Parathyroid adenoma (tissue), 2 donors: ENCODE measurements around the gene NDUFA12.

Experiments used
- H2AFZ ChIP-seq: fragments of 300-600 bp; sonication (generic); one replicate; pipeline ENCODE4 v1.7.0; 2017; ENCODE audit warnings: antibody characterized with exemption, mild to moderate bottlenecking
- H3K27ac ChIP-seq: fragments of 300-600 bp; sonication (generic); one replicate; pipeline ENCODE4 v1.7.0; 2017
- H3K27me3 ChIP-seq: fragments of 300-600 bp; sonication (generic); one replicate; pipeline ENCODE4 v1.7.0; 2017; ENCODE audit warnings: low read length; ENCODE audit not compliant: control insufficient read depth, insufficient read depth
- H3K36me3 ChIP-seq: fragments of 300-600 bp; sonication (generic); one replicate; pipeline ENCODE4 v1.7.0; 2017; ENCODE audit warnings: low read length; ENCODE audit not compliant: control insufficient read depth, insufficient read depth
- H3K4me1 ChIP-seq: fragments of 300-600 bp; sonication (generic); one replicate; pipeline ENCODE4 v1.7.0; 2017; ENCODE audit warnings: control low read depth
- H3K4me2 ChIP-seq: fragments of 300-600 bp; sonication (generic); one replicate; pipeline ENCODE4 v1.7.0; 2017; ENCODE audit warnings: low read length
- H3K4me3 ChIP-seq: fragments of 300-600 bp; sonication (generic); one replicate; pipeline ENCODE4 v1.7.0; 2017; ENCODE audit warnings: low read depth, low read length
- H3K79me2 ChIP-seq: fragments of 300-600 bp; sonication (generic); one replicate; pipeline ENCODE4 v1.7.0; 2017; ENCODE audit warnings: control low read depth
- H3K9ac ChIP-seq: fragments of 300-600 bp; sonication (generic); one replicate; pipeline ENCODE4 v1.7.0; 2017; ENCODE audit warnings: mild to moderate bottlenecking
- H3K9me3 ChIP-seq: fragments of 300-600 bp; sonication (generic); one replicate; pipeline ENCODE4 v1.7.0; 2017; ENCODE audit warnings: low read length; ENCODE audit not compliant: control insufficient read depth
- CTCF ChIP-seq: fragments of 300-600 bp; sonication (generic); IDR thresholded peaks from one replicate; pipeline ENCODE4 v1.7.0; 2017; ENCODE audit warnings: antibody characterized with exemption, mild to moderate bottlenecking
- donor health status: primary hyperparathyroidism.

NDUFA12 gene

GRCh38 chr12:94971923-94972322, 31.6 kb downstream of the NDUFA12 start:
- H3K27ac ChIP-seq = no peak overlapping the region
- no peak overlapping the region for H3K9ac ChIP-seq
- H3K79me2 ChIP-seq = peaks cover 4% of the 10 kb centered on the region
- no peak overlapping the region for H2AFZ ChIP-seq
- no peaks in the 10 kb centered on the region for H3K27me3 ChIP-seq
- no peaks in the 10 kb centered on the region for H3K4me1 ChIP-seq
- H3K9me3 ChIP-seq = no peaks in the 10 kb centered on the region
- no peak overlapping the region for H3K4me2 ChIP-seq
- no peak overlapping the region for H3K4me3 ChIP-seq
- H3K36me3 ChIP-seq = no peaks in the 10 kb centered on the region
- TF ChIP-seq CTCF = no peak

- Histone ChIP-seq H3K4me1 (no peaks in the 10 kb centered on the region), H3K9ac (no peak overlapping the region), H3K27me3 (no peaks in the 10 kb centered on the region), H3K4me3 (no peak overlapping the region), H3K4me2 (no peak overlapping the region), H3K27ac (no peak overlapping the region), H2AFZ (no peak overlapping the region), H3K79me2 (peaks cover 1% of the 10 kb centered on the region), H3K36me3 (no peaks in the 10 kb centered on the region), H3K9me3 (no peaks in the 10 kb centered on the region)
- TF ChIP-seq CTCF = no peak
Measured at GRCh38 chr12:94970560-94970959, 32.9 kb downstream of the NDUFA12 start.

GRCh38 chr12:94969424-94969823, 34.1 kb downstream of the NDUFA12 start:
- Histone ChIP-seq H3K4me2 (no peak overlapping the region), H3K9me3 (no peaks in the 10 kb centered on the region), H3K27me3 (no peaks in the 10 kb centered on the region), H3K9ac (no peak overlapping the region), H3K27ac (no peak overlapping the region), H3K4me3 (no peak overlapping the region), H3K4me1 (no peaks in the 10 kb centered on the region), H3K79me2 (no peaks in the 10 kb centered on the region), H3K36me3 (no peaks in the 10 kb centered on the region), H2AFZ (no peak overlapping the region)
- TF ChIP-seq CTCF = no peak

- TF ChIP-seq CTCF = no peak
- H3K4me3 ChIP-seq = no peak overlapping the region
- H3K9ac ChIP-seq = no peak overlapping the region
- no peaks in the 10 kb centered on the region for H3K4me1 ChIP-seq
- no peak overlapping the region for H2AFZ ChIP-seq
- H3K27me3 ChIP-seq = no peaks in the 10 kb centered on the region
- H3K27ac ChIP-seq = no peak overlapping the region
- H3K36me3 ChIP-seq = no peaks in the 10 kb centered on the region
- no peak overlapping the region for H3K4me2 ChIP-seq
- no peaks in the 10 kb centered on the region for H3K9me3 ChIP-seq
- no peaks in the 10 kb centered on the region for H3K79me2 ChIP-seq
Measured at GRCh38 chr12:94965982-94966630, 37.4 kb downstream of the NDUFA12 start.

- Histone ChIP-seq H3K36me3 (no peaks in the 10 kb centered on the region), H3K27ac (no peak overlapping the region), H3K4me1 (no peaks in the 10 kb centered on the region), H3K9ac (no peak overlapping the region), H3K4me3 (no peak overlapping the region), H3K9me3 (no peaks in the 10 kb centered on the region), H2AFZ (no peak overlapping the region), H3K79me2 (no peaks in the 10 kb centered on the region), H3K27me3 (no peaks in the 10 kb centered on the region), H3K4me2 (no peak overlapping the region)
- no peak for TF ChIP-seq CTCF
Measured at GRCh38 chr12:94963649-94964048, 39.8 kb downstream of the NDUFA12 start.
